ENCODE results near the gene SPATS1.

Gene SPATS1

DNA sequence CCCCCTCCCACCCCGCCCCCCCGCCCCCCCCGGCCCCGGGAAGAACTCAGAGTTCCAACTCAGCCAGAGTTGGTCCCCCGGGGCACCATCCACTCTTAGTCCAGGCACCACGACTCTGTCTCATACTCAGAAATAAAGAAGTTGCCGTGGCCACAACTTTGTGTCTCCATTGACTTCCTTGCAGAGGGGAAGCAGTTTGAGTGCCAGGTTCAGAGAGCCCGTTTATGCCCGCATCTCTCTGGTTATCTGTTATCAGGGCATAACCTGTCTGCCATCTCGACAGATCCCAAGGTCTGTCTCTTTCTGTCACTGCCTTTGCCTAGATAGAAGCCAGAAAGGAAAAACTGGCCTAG lies 45.7 kb downstream of the SPATS1 start:
- TF ChIP-seq, protein P1, sequence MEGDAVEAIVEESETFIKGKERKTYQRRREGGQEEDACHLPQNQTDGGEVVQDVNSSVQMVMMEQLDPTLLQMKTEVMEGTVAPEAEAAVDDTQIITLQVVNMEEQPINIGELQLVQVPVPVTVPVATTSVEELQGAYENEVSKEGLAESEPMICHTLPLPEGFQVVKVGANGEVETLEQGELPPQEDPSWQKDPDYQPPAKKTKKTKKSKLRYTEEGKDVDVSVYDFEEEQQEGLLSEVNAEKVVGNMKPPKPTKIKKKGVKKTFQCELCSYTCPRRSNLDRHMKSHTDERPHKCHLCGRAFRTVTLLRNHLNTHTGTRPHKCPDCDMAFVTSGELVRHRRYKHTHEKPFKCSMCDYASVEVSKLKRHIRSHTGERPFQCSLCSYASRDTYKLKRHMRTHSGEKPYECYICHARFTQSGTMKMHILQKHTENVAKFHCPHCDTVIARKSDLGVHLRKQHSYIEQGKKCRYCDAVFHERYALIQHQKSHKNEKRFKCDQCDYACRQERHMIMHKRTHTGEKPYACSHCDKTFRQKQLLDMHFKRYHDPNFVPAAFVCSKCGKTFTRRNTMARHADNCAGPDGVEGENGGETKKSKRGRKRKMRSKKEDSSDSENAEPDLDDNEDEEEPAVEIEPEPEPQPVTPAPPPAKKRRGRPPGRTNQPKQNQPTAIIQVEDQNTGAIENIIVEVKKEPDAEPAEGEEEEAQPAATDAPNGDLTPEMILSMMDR (IDR thresholded peaks at IDR 0.05): no peak
- DNase-seq: no peak
- H3K4me1 Mint-ChIP-seq: peaks cover 39% of the 10 kb centered on the region
- H3K27me3 Mint-ChIP-seq (ENCODE audit: low read depth, poor library complexity): no peaks in the 10 kb centered on the region
- peak overlapping the region; percentile 93 for H3K27ac Mint-ChIP-seq
- H3K9me3 Mint-ChIP-seq: no peaks in the 10 kb centered on the region
- H3K4me3 Mint-ChIP-seq: peak overlapping the region; percentile 96
- peaks cover 34% of the 10 kb centered on the region for H3K36me3 Mint-ChIP-seq (ENCODE audit: low read depth)

- Mint-ChIP-seq H3K4me1 (peaks cover 39% of the 10 kb centered on the region), H3K4me3 (peak overlapping the region; percentile 96), H3K9me3 (no peaks in the 10 kb centered on the region), H3K36me3 (ENCODE audit: low read depth) (peaks cover 41% of the 10 kb centered on the region), H3K27ac (peak overlapping the region; percentile 89), H3K27me3 (ENCODE audit: low read depth, poor library complexity) (peaks cover 1% of the 10 kb centered on the region)
- TF ChIP-seq, protein P1 (IDR thresholded peaks at IDR 0.05): no peak
- no peak for DNase-seq
Measured at GRCh38 chr6:44388887-44389286, 46.4 kb downstream of the SPATS1 start.

DNA sequence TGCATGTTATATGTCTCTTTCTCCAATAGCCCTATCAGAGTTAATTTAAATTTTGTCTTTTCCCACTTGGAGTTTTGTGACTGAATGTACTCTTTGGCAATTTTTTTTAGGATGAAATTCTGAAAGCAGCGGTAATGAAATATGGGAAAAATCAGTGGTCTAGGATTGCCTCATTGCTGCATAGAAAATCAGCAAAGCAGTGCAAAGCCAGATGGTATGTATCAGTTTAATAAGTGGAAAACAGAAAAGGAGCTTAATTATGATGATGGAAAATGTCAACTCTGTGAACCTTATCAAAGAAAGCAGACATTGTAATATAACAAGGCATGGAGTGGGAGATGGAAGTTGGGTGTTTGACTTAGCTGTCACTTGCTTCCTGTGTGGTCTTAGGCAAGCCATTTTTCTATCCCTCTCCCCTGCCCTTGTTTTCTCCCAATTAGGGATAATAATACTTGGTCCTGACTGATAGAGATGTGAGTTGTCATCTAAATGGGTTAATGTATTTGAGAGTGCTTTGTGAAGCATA lies 47.8 kb downstream of the SPATS1 start:
- DNase-seq: no peak
- H3K27ac Mint-ChIP-seq: no peak overlapping the region
- H3K4me1 Mint-ChIP-seq: peaks cover 39% of the 10 kb centered on the region
- H3K36me3 Mint-ChIP-seq (ENCODE audit: low read depth): peaks cover 53% of the 10 kb centered on the region
- H3K27me3 Mint-ChIP-seq (ENCODE audit: low read depth, poor library complexity): peaks cover 4% of the 10 kb centered on the region
- no peaks in the 10 kb centered on the region for H3K9me3 Mint-ChIP-seq
- TF ChIP-seq, protein P1 (IDR thresholded peaks at IDR 0.05): no peak
- no peak overlapping the region for H3K4me3 Mint-ChIP-seq

All from nephron progenitor cell (in vitro differentiated cells).